A673 (cell line): ENCODE results near the gene VPS33A. TPM values are rescaled to one million over a fixed set of nuclear protein-coding genes. Genes with fewer than 3 reads are reported as not detected.

Source experiments
- Bru-seq: library from RNA; stranded (reverse); fragments of 400-500 nt; gene quantifications from one replicate; lab custom pipeline; 2021; lab: Mats Ljungman, UMichigan
- BruChase-seq, 2 experiments: library from RNA; stranded (reverse); fragments of 400-500 nt; gene quantifications; one replicate each; lab custom pipeline; 2021; lab: Mats Ljungman, UMichigan
- BruUV-seq: library from RNA; stranded (reverse); fragments of 400-500 nt; replicated peaks from 2 replicates; lab custom pipeline; 2021; lab: Mats Ljungman, UMichigan
- CTCF ChIA-PET: fragments of 300-600 bp; sonication (Branson Sonifier 250); formaldehyde crosslinking; loops from one replicate; lab custom pipeline; 2022; ENCODE audit warnings: antibody characterized with exemption; lab: Charles Lee
- POLR2A ChIA-PET: fragments of 300-600 bp; sonication (Branson Sonifier 250); formaldehyde crosslinking; loops from one replicate; lab custom pipeline; 2022; ENCODE audit warnings: antibody characterized with exemption; ENCODE audit not compliant: low non-redundant PET; lab: Charles Lee
- DNase-seq: peaks from one replicate; pipeline ENCODE4 v3.0.0-alpha.2; 2015; ENCODE audit warnings: low spot score
- H3K27ac ChIP-seq: fragments of 200-600 bp; sonication (generic); 2 replicates; pipeline ENCODE4 v1.5.1; 2016; ENCODE audit warnings: mixed run types, low read depth, mild to moderate bottlenecking, mixed read lengths, antibody characterized with exemption, low read length; ENCODE audit not compliant: poor library complexity, severe bottlenecking
- H3K27me3 ChIP-seq: fragments of 200-600 bp; sonication (generic); replicated peaks from 2 replicates; pipeline ENCODE4 v1.6.1; 2017; ENCODE audit warnings: mixed run types, low read depth, mild to moderate bottlenecking, mixed read lengths, antibody characterized with exemption, low read length; ENCODE audit not compliant: insufficient read depth, poor library complexity
- H3K36me3 ChIP-seq: fragments of 200-600 bp; sonication (generic); 2 replicates; pipeline ENCODE4 v1.6.1; 2016; ENCODE audit warnings: mixed run types, mild to moderate bottlenecking, mixed read lengths, antibody characterized with exemption, low read length; ENCODE audit not compliant: insufficient read depth, poor library complexity, severe bottlenecking
- H3K4me1 ChIP-seq: fragments of 200-600 bp; sonication (generic); 2 replicates; pipeline ENCODE4 v1.6.1; 2017; ENCODE audit warnings: mixed run types, mild to moderate bottlenecking, mixed read lengths, antibody characterized with exemption, low read length; ENCODE audit not compliant: insufficient read depth, poor library complexity, severe bottlenecking
- H3K4me3 ChIP-seq: fragments of 200-600 bp; sonication (generic); 2 replicates; pipeline ENCODE4 v1.5.1; 2016; ENCODE audit warnings: low read depth, mixed run types, mild to moderate bottlenecking, mixed read lengths, low read length; ENCODE audit not compliant: poor library complexity, severe bottlenecking
- H3K9me3 ChIP-seq: fragments of 200-600 bp; sonication (generic); 2 replicates; pipeline ENCODE4 v1.6.1; 2016; ENCODE audit warnings: mixed run types, low read depth, mild to moderate bottlenecking, mixed read lengths, antibody characterized with exemption, low read length; ENCODE audit not compliant: poor library complexity, severe bottlenecking
- CTCF ChIP-seq: fragments of 300-800, 200-600 bp; sonication (generic); conservative IDR thresholded peaks from 2 replicates; pipeline ENCODE4 v1.5.1; 2017; ENCODE audit warnings: low read depth, mild to moderate bottlenecking, antibody characterized with exemption, low read length, moderate library complexity, mixed read lengths
- EZH2 ChIP-seq: fragments of 200-600 bp; sonication (generic); IDR thresholded peaks from 2 replicates; pipeline ENCODE4 v1.6.1; 2017; ENCODE audit warnings: borderline replicate concordance, low read depth, mild to moderate bottlenecking, mixed read lengths, antibody characterized with exemption, low read length; ENCODE audit not compliant: poor library complexity, severe bottlenecking
- intact Hi-C: fragments of 100-400 bp; cut with micrococcal nuclease; formaldehyde crosslinking; loops from one replicate; pipeline ENCODE4 v1.10.0; 2022; ENCODE audit not compliant: unreplicated experiment
- long read RNA-seq: library from polyadenylated mRNA; stranded (forward); transcript quantifications from one replicate; pipeline ENCODE4 v2.0.0, GENCODE V29; 2022
- total RNA-seq: library from RNA; stranded (reverse); gene quantifications from 2 replicates; pipeline ENCODE4 v1.2.3, GENCODE V29; 2021

The VPS33A gene
- 34.3 and 35.3 TPM in 2 replicates for total RNA-seq
- percentile 65 among the genes with signal in this experiment for Bru-seq, nascent RNA
- BruChase-seq, experiment 1, labeled RNA remaining after a 2-hour chase, result percentile 85 among the genes with signal in this experiment
- BruChase-seq, experiment 2, labeled RNA remaining after a 6-hour chase, result percentile 93 among the genes with signal in this experiment
- long read RNA-seq, full-length matches to known transcripts, result 79 of 102 reads
- long read RNA-seq, partial matches to known transcripts, result 11 of 102 reads
- long read RNA-seq, other reads (novel, unspliced or antisense), result 12 of 102 reads

GRCh38 chr12:122266230-122266901 lies at the start of gene VPS33A:
Gene VPS33A (minus strand): TSS chr12:122266494. CDS start chr12:122266408, 86 bp downstream.
- H3K27ac ChIP-seq, result peak within 1 kb of the TSS; percentile 78
- H3K27me3 ChIP-seq, result no peaks in the 10 kb centered on the region
- no peaks in the 10 kb centered on the region for H3K36me3 ChIP-seq
- DNase-seq, result peak; percentile 98
- BruUV-seq, result no TSS peak
- TF ChIP-seq EZH2 (no peak), CTCF (no peak)
- intact Hi-C loops, result loop anchor here (1.0 kb wide), 1 partner anchor 40 kb away; the partner anchor contains the start of gene DIABLO
- POLR2A ChIA-PET, result interaction anchor here (0.5 kb wide), 1 partner anchor 161 kb away, joined by 5 read pairs; no protein-coding TSS in a partner anchor
- no peaks in the 10 kb centered on the region for H3K9me3 ChIP-seq
- peak within 1 kb of the TSS; percentile 77 for H3K4me3 ChIP-seq
- H3K4me1 ChIP-seq, result no peaks in the 10 kb centered on the region
- CTCF ChIA-PET, result no interaction called here

GRCh38 chr12:122312926-122313325 lies 46.6 kb upstream of the VPS33A start:
- no peaks in the 10 kb centered on the region for H3K4me1 ChIP-seq
- H3K9me3 ChIP-seq, result no peaks in the 10 kb centered on the region
- intact Hi-C loops, result no loop called here
- peaks cover 26% of the 10 kb centered on the region for H3K36me3 ChIP-seq
- no peak overlapping the region for H3K4me3 ChIP-seq
- TF ChIP-seq EZH2 (no peak), CTCF (no peak)
- H3K27me3 ChIP-seq, result no peaks in the 10 kb centered on the region
- ChIA-PET POLR2A (no interaction called here), CTCF (no interaction called here)
- BruUV-seq, result no TSS peak
- no peak overlapping the region for H3K27ac ChIP-seq
- DNase-seq, result no peak

- no peaks in the 10 kb centered on the region for H3K4me1 ChIP-seq
- H3K27ac ChIP-seq, result no peak overlapping the region
- CTCF ChIA-PET, result no interaction called here
- peaks cover 17% of the 10 kb centered on the region for H3K36me3 ChIP-seq
- POLR2A ChIA-PET, result no interaction called here
- DNase-seq, result no peak
- TF ChIP-seq CTCF (no peak), EZH2 (no peak)
- H3K27me3 ChIP-seq, result no peaks in the 10 kb centered on the region
- intact Hi-C loops, result no loop called here
- H3K4me3 ChIP-seq, result no peak overlapping the region
- H3K9me3 ChIP-seq, result no peaks in the 10 kb centered on the region
- no TSS peak for BruUV-seq
Measured at GRCh38 chr12:122311696-122312095, 45.4 kb upstream of the VPS33A start.
